CD8-positive, alpha-beta memory T cell (primary cell): ENCODE results near the gene MYMK. TPM values are rescaled to one million over a fixed set of nuclear protein-coding genes. Genes with fewer than 3 reads are reported as not detected.

ENCODE experiments used
- CTCF ChIA-PET: fragments of 350-600 bp; sonication (Branson Sonifier 250); formaldehyde crosslinking; loops from one replicate; lab custom pipeline; 2021; ENCODE audit warnings: antibody characterized with exemption; lab: Charles Lee
- POLR2A ChIA-PET: fragments of 350-600 bp; sonication (Branson Sonifier 250); formaldehyde crosslinking; loops from one replicate; lab custom pipeline; 2021; ENCODE audit warnings: antibody characterized with exemption; lab: Charles Lee
- DNase-seq, 5 donors: peaks; one replicate each; pipeline versions ENCODE4 v3.0.0 to v3.0.0-alpha.2; 2020 to 2022; ENCODE audit warnings: mixed read lengths in 1 of 5
- H3K27ac ChIP-seq: one replicate; pipeline ENCODE4 v1.7.0; 2013; ENCODE audit warnings: low read depth, mild to moderate bottlenecking, low read length, moderate library complexity
- H3K27me3 ChIP-seq: 2 replicates; pipeline ENCODE4 v1.7.0; 2013; ENCODE audit warnings: low read length, mild to moderate bottlenecking; ENCODE audit not compliant: insufficient read depth, poor library complexity, severe bottlenecking
- H3K36me3 ChIP-seq: 2 replicates; pipeline ENCODE4 v1.7.0; 2013; ENCODE audit warnings: mild to moderate bottlenecking, low read length, moderate library complexity; ENCODE audit not compliant: insufficient read depth
- H3K4me1 ChIP-seq: 2 replicates; pipeline ENCODE4 v1.7.0; 2013; ENCODE audit warnings: mild to moderate bottlenecking, low read length, moderate library complexity; ENCODE audit not compliant: insufficient read depth
- H3K4me3 ChIP-seq: 2 replicates; pipeline ENCODE4 v1.7.0; 2013; ENCODE audit warnings: mild to moderate bottlenecking, low read length
- H3K9me3 ChIP-seq: 2 replicates; pipeline ENCODE4 v1.7.0; 2013; ENCODE audit warnings: mild to moderate bottlenecking, low read length
- H3K27ac Mint-ChIP-seq, 8 donors: one replicate each; pipeline ENCODE4 v1.8.0; 2020 to 2021; ENCODE audit warnings: mixed read lengths in 8 of 8, mild to moderate bottlenecking in 6 of 8, inconsistent platforms in 3 of 8, moderate library complexity in 3 of 8
- H3K27me3 Mint-ChIP-seq, 2 donors: one replicate each; pipeline ENCODE4 v1.8.0; 2020 to 2021; ENCODE audit warnings: mixed read lengths in 2 of 2, mild to moderate bottlenecking in 1 of 2, moderate library complexity in 1 of 2
- H3K36me3 Mint-ChIP-seq, 3 donors: one replicate each; pipeline ENCODE4 v1.8.0; 2020 to 2021; ENCODE audit warnings: mixed read lengths in 3 of 3, inconsistent platforms in 1 of 3, mild to moderate bottlenecking in 1 of 3
- H3K4me1 Mint-ChIP-seq, 3 donors: one replicate each; pipeline ENCODE4 v1.8.0; 2020 to 2021; ENCODE audit warnings: mixed read lengths in 3 of 3, inconsistent platforms in 1 of 3, mild to moderate bottlenecking in 1 of 3
- H3K4me3 Mint-ChIP-seq, 7 donors: one replicate each; pipeline ENCODE4 v1.8.0; 2020 to 2021; ENCODE audit warnings: mixed read lengths in 7 of 7, mild to moderate bottlenecking in 6 of 7, moderate library complexity in 4 of 7, inconsistent platforms in 2 of 7
- H3K9me3 Mint-ChIP-seq, 5 donors: one replicate each; pipeline ENCODE4 v1.8.0; 2020 to 2022; ENCODE audit warnings: mixed read lengths in 5 of 5, mild to moderate bottlenecking in 3 of 5, moderate library complexity in 2 of 5, inconsistent platforms in 1 of 5
- polyA plus RNA-seq: library from polyadenylated mRNA; unstranded; fragments of 300-500 nt; fragmentation: Illumina TruSeq; gene quantifications from one replicate; pipeline ENCODE4 v1.2.3, GENCODE V29; 2021
- total RNA-seq, 2 experiments: library from RNA; stranded (reverse); gene quantifications; one replicate each; pipeline ENCODE4 v1.2.3, GENCODE V29; 2021

MYMK gene, protein sequence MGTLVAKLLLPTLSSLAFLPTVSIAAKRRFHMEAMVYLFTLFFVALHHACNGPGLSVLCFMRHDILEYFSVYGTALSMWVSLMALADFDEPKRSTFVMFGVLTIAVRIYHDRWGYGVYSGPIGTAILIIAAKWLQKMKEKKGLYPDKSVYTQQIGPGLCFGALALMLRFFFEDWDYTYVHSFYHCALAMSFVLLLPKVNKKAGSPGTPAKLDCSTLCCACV
- total RNA-seq (not detected), polyA plus RNA-seq (not detected)

DNA sequence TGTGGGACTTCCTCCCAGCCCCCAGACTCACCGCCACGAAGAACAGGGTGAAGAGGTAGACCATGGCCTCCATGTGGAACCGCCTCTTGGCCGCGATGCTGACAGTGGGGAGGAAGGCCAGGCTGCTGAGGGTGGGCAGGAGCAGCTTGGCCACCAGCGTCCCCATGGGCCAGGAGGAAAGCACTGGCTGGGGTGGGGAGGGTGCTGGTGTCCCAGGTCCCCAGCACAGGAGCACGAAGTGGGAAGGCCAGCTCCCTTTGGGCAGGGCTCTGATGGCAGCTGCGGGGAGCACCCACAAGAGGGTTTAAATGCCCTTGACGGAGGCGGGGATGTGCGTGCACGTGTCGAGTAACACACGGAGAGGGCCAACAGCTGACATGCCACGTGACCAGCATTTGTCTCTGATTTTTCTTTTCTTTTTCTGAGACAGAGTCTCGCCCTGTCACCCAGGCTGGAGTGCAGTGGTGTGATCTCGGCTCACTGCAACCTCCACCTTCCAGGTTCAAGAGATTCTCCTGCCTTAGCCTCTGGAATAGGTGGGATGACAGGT, at the start of gene MYMK:
TSS of gene MYMK (minus strand) at position 281 of the 550 bp plus-strand sequence. CDS start at position 166, 115 bp downstream.
- Histone ChIP-seq H3K9me3 (no peaks in the 10 kb centered on the region), H3K27me3 (no peaks in the 10 kb centered on the region), H3K4me1 (no peaks in the 10 kb centered on the region), H3K36me3 (no peaks in the 10 kb centered on the region), H3K27ac (no peak within 1 kb of the TSS), H3K4me3 (no peak within 1 kb of the TSS)
- peaks cover 4 to 14% of the 10 kb centered on the region in 2 donors for H3K27me3 Mint-ChIP-seq
- CTCF ChIA-PET, result interaction anchor here (1.6 kb wide), 1 partner anchor 16 kb away, joined by 5 read pairs; no protein-coding TSS in a partner anchor
- no peak for DNase-seq
- no peaks in the 10 kb centered on the region for H3K9me3 Mint-ChIP-seq
- H3K4me3 Mint-ChIP-seq, result no peak within 1 kb of the TSS
- POLR2A ChIA-PET, result no interaction called here
- no peak within 1 kb of the TSS for H3K27ac Mint-ChIP-seq
- H3K36me3 Mint-ChIP-seq, result no peaks in the 10 kb centered on the region
- H3K4me1 Mint-ChIP-seq, result no peaks in the 10 kb centered on the region

DNA sequence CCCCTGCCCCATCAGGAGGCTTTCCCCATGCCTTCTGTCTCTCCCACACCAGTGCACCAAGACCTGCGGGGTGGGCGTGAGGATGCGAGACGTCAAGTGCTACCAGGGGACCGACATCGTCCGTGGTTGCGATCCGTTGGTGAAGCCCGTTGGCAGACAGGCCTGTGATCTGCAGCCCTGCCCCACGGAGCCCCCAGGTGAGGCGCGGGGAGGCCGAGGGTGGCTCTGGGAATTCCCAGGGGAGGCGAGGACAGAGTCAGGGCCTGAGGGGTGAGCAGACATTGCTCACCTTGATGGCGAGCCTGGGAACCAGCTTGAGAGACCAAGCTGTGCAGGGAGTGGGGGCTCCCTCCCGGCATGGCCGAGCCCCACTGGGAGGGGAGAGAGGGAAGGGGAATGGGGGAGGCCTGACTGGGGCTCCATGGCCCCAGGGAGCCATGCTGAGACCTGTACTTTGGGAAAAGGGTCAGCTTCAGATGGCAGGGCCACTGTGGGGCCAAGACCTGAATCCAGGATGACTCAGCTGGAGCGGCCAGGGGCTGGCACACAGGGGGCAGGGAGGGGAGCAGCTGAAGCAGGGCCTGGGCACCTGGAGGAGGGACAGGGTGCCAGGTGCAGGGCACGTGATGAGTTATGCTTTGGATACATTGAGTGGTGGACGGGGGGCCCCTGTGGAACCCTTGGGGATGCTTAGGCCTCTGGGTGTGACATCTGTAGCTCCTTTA, 49.2 kb upstream of the MYMK start:
- Mint-ChIP-seq H3K4me1 (no peaks in the 10 kb centered on the region), H3K27ac (peak overlapping the region in 1 of 8 donors; percentile 70), H3K4me3 (no peak overlapping the region), H3K9me3 (no peaks in the 10 kb centered on the region), H3K36me3 (no peaks in the 10 kb centered on the region), H3K27me3 (peaks cover 5 to 32% of the 10 kb centered on the region in 2 donors)
- ChIA-PET POLR2A (no interaction called here), CTCF (no interaction called here)
- no peaks in the 10 kb centered on the region for H3K4me1 ChIP-seq
- no peaks in the 10 kb centered on the region for H3K27me3 ChIP-seq
- H3K4me3 ChIP-seq, result no peak overlapping the region
- H3K36me3 ChIP-seq, result no peaks in the 10 kb centered on the region
- H3K9me3 ChIP-seq, result no peaks in the 10 kb centered on the region
- H3K27ac ChIP-seq, result no peak overlapping the region
- no peak for DNase-seq

DNA sequence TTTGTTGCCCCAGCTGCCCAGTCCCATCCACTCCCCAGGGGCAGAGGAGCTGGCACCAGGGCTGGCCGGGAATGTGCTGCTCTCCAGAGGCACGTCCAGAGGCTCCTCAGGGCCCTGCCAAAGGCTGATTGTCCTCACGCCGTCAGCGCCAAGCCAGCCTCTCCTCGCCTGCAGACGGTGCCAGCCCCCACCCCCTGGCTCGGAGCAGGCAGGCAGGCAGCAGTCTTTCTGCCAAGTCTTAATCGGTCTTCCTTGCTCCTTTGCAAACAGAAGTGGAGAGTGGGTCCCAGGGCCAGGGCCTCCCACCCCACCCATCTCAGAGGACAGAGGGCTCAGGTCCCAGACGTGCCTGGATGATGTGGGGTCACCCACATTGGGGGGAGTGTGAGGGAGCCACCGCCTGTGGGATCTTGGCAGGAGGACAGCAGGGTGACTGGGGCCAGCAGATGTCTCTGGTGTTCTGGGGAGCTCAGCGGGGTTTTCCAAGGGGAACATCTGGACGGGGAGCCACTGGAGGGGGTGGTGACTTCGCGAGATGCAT, 48.1 kb upstream of the MYMK start:
- no peaks in the 10 kb centered on the region for H3K36me3 Mint-ChIP-seq
- no peaks in the 10 kb centered on the region for H3K4me1 Mint-ChIP-seq
- Histone ChIP-seq H3K27ac (no peak overlapping the region), H3K9me3 (no peaks in the 10 kb centered on the region), H3K36me3 (no peaks in the 10 kb centered on the region), H3K4me3 (no peak overlapping the region), H3K4me1 (no peaks in the 10 kb centered on the region), H3K27me3 (no peaks in the 10 kb centered on the region)
- DNase-seq, result no peak
- H3K27me3 Mint-ChIP-seq, result peaks cover 0 to 26% of the 10 kb centered on the region in 2 donors
- H3K27ac Mint-ChIP-seq, result peak overlapping the region in 1 of 8 donors; percentile 60
- no peak overlapping the region for H3K4me3 Mint-ChIP-seq
- no peaks in the 10 kb centered on the region for H3K9me3 Mint-ChIP-seq
- ChIA-PET POLR2A (no interaction called here), CTCF (no interaction called here)

DNA sequence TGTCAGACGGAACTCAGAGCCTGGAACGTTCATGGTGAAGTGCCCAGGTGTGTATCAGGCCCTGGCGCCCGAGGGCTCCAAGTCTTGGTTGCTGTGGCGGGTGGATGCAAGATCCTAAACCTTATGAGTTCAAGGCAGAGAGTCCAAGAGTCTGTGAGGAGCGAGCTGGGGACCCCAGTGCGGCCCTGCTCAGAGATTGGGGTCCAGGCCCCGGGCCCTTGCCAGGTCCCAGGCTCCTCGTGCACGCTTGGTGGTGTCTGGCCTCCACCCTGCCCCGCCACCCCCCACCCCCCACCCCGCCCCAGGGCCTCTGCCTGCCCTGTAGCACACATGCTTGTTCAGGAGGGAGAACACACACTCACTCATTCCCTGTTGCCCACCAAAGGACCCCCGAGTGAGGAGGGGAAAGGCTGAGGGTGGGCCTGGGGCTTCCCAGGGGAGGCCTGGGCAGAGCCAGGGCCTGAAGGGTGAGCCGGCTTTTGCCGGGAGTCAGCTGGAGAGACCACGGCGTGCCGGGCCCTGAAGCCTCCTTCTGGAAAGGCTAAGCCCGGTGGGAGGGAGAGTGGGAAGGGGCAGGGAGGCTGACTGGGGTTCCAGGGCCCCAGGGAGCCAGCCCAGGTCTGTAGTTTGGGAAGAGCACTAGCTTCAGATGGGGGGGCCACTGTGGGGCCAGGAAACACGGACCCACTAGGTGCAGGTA, 47.3 kb upstream of the MYMK start:
- ChIA-PET POLR2A (no interaction called here), CTCF (no interaction called here)
- Histone ChIP-seq H3K27ac (no peak overlapping the region), H3K9me3 (no peaks in the 10 kb centered on the region), H3K36me3 (no peaks in the 10 kb centered on the region), H3K4me3 (no peak overlapping the region), H3K27me3 (no peaks in the 10 kb centered on the region), H3K4me1 (no peaks in the 10 kb centered on the region)
- DNase-seq, result no peak
- no peak overlapping the region for H3K27ac Mint-ChIP-seq
- H3K27me3 Mint-ChIP-seq, result peaks cover 0 to 21% of the 10 kb centered on the region in 2 donors
- no peaks in the 10 kb centered on the region for H3K9me3 Mint-ChIP-seq
- no peaks in the 10 kb centered on the region for H3K36me3 Mint-ChIP-seq
- no peaks in the 10 kb centered on the region for H3K4me1 Mint-ChIP-seq
- H3K4me3 Mint-ChIP-seq, result no peak overlapping the region

DNA sequence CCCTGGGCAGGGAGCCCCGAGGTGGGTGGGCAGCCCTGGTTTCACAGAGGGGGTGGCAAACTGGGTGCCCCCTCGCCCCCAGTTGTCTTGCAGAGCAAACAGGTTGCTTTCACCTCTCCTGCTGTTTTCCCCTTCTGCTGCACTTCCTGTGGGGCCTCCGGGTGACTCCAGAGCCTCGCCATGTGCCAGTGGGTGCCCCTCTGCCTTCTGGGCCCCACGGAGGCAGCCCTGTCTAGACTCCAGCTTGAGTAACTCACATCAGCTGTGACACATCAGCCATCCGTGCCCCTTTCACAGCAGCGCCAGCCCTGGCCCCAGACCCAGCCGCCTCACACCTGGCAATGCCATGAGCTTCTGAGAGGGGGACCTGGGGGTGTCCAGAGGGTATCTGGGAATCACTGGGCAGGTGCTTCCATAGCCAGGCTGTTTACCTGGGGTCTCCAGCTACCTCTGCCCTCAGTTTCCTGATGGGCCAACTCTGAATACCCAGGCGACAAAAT, 46.7 kb upstream of the MYMK start:
- no peak for DNase-seq
- H3K36me3 ChIP-seq, result no peaks in the 10 kb centered on the region
- no peak overlapping the region for H3K27ac Mint-ChIP-seq

DNA sequence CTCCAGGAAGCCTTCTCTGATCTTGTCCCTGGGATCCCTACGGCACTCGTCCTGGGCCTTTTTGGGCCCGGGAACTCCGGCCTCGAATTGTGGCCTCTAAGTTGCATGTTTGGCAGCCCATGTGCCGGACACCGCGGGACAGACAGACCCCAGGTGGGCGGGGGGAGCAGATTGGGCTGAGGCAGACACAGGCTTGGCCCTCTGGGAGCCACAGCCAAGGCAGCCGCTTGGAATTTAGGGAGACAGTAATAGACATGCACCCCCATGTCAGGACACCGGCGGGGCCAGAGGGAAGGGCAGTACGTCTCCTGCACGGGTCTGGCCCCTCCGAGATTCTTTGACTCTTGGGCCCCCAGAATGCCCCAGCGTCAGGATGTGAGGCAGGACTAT, 45.9 kb upstream of the MYMK start:
- CTCF ChIA-PET, result no interaction called here
- no peaks in the 10 kb centered on the region for H3K36me3 Mint-ChIP-seq
- H3K9me3 Mint-ChIP-seq, result no peaks in the 10 kb centered on the region
- POLR2A ChIA-PET, result no interaction called here
- H3K27ac Mint-ChIP-seq, result no peak overlapping the region
- H3K27ac ChIP-seq, result no peak overlapping the region
- H3K9me3 ChIP-seq, result no peaks in the 10 kb centered on the region
- H3K27me3 Mint-ChIP-seq, result peaks cover 0 to 9% of the 10 kb centered on the region in 2 donors
- no peaks in the 10 kb centered on the region for H3K4me1 Mint-ChIP-seq
- no peak overlapping the region for H3K4me3 ChIP-seq
- H3K27me3 ChIP-seq, result no peaks in the 10 kb centered on the region
- DNase-seq, result no peak
- H3K36me3 ChIP-seq, result no peaks in the 10 kb centered on the region
- H3K4me1 ChIP-seq, result no peaks in the 10 kb centered on the region
- H3K4me3 Mint-ChIP-seq, result no peak overlapping the region

More for the DNA sequence above, 46.7 kb upstream of the MYMK start:
- Histone ChIP-seq H3K27ac (no peak overlapping the region), H3K4me1 (no peaks in the 10 kb centered on the region), H3K9me3 (no peaks in the 10 kb centered on the region), H3K27me3 (no peaks in the 10 kb centered on the region), H3K4me3 (no peak overlapping the region)
- Mint-ChIP-seq H3K4me3 (no peak overlapping the region), H3K9me3 (no peaks in the 10 kb centered on the region), H3K36me3 (no peaks in the 10 kb centered on the region), H3K4me1 (no peaks in the 10 kb centered on the region), H3K27me3 (peaks cover 0 to 15% of the 10 kb centered on the region in 2 donors)
- ChIA-PET POLR2A (no interaction called here), CTCF (no interaction called here)

DNA sequence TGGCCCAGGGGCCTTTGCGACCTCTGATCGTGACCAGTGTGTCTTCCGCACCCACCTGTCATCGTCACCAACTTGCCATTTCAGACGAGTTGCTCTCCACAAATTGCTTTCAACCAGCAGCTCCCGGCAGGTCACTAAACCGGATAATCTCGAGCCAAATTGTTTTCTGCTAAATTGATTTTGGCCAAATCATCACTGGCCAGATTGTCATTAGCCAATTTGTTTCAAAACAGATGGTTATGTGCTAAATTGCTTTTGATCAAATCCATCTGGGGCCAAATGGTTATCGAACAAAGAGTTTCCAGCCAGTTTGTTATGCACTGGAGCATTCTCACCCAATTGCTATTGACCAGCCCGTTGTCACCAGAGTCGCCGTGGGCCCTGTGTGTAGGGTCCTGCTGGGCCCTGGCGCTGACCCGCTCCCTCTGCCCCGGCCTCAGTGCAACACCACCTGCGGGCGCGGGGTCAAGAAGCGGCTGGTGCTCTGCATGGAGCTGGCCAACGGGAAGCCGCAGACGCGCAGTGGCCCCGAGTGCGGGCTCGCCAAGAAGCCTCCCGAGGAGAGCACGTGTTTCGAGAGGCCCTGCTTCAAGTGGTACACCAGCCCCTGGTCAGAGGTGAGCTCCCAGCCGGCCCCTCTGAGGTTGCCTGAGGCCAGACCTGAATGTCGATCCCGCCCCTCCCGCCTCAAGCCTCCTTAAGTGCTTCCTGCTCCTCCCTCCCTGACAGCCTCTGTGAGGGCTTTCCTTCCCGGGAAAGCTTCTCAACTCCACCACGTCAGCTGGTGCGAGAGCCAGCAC, 45.3 kb upstream of the MYMK start:
- H3K27ac Mint-ChIP-seq, result no peak overlapping the region
- Histone ChIP-seq H3K27me3 (no peaks in the 10 kb centered on the region), H3K36me3 (no peaks in the 10 kb centered on the region), H3K9me3 (no peaks in the 10 kb centered on the region), H3K27ac (no peak overlapping the region), H3K4me1 (no peaks in the 10 kb centered on the region), H3K4me3 (no peak overlapping the region)
- DNase-seq, result no peak
- CTCF ChIA-PET, result no interaction called here
- H3K4me1 Mint-ChIP-seq, result no peaks in the 10 kb centered on the region
- H3K36me3 Mint-ChIP-seq, result no peaks in the 10 kb centered on the region
- peaks cover 0 to 6% of the 10 kb centered on the region in 2 donors for H3K27me3 Mint-ChIP-seq
- no peaks in the 10 kb centered on the region for H3K9me3 Mint-ChIP-seq
- POLR2A ChIA-PET, result no interaction called here
- H3K4me3 Mint-ChIP-seq, result no peak overlapping the region
